T-helper 2 cell treated with Interferon-gamma antibody and Interleukin-4, amounts not matched to agents 100 ng/mL and 5 ng/mL, for 36 hours (primary cell): Measurements from ENCODE around the gene CCL5. TPM values are rescaled to one million over a fixed set of nuclear protein-coding genes. Genes with fewer than 3 reads are reported as not detected.

ENCODE experiments used
- intact Hi-C: fragments of 100-400 bp; cut with micrococcal nuclease; formaldehyde crosslinking; loops from one replicate; pipeline ENCODE4 v1.15.1; 2023
- total RNA-seq: library from RNA; stranded (reverse); gene quantifications from 2 replicates; pipeline ENCODE4 v1.2.3, GENCODE V29; 2022

The CCL5 gene
- total RNA-seq, 1 donor from 2014 or later, result 48.3 TPM

GRCh38 chr17:35898283-35899070 lies 18.3 kb upstream of the CCL5 start:
- intact Hi-C loops, result no loop called here

GRCh38 chr17:35897772-35898171 lies 17.6 kb upstream of the CCL5 start:
- intact Hi-C loops, result loop anchor here (2.0 kb wide), 2 partner anchors 17 to 33 kb away; partner anchors contain the start of genes CCL5 and RDM1

GRCh38 chr17:35895636-35896587 lies 15.8 kb upstream of the CCL5 start:
- intact Hi-C loops, result loop anchor here (2.0 kb wide), 2 partner anchors 15 to 35 kb away; partner anchors contain the start of genes CCL5 and RDM1

GRCh38 chr17:35894206-35894605 lies 14.0 kb upstream of the CCL5 start:
- intact Hi-C loops, result no loop called here

GRCh38 chr17:35893751-35894150 lies 13.6 kb upstream of the CCL5 start:
- intact Hi-C loops, result no loop called here

- intact Hi-C loops, result no loop called here
Measured at GRCh38 chr17:35892091-35893035, 12.2 kb upstream of the CCL5 start.

- intact Hi-C loops, result no loop called here
Measured at GRCh38 chr17:35891269-35891668, 11.1 kb upstream of the CCL5 start.

GRCh38 chr17:35890774-35891155 lies 10.6 kb upstream of the CCL5 start:
- intact Hi-C loops, result no loop called here

- intact Hi-C loops, result no loop called here
Measured at GRCh38 chr17:35889818-35890773, 9.9 kb upstream of the CCL5 start.

- intact Hi-C loops, result no loop called here
Measured at GRCh38 chr17:35889241-35889640, 9.1 kb upstream of the CCL5 start.

- intact Hi-C loops, result no loop called here
Measured at GRCh38 chr17:35878361-35878760, 1.8 kb downstream of the CCL5 start.

GRCh38 chr17:35877345-35878029 lies 2.7 kb downstream of the CCL5 start:
- intact Hi-C loops, result no loop called here

- intact Hi-C loops, result no loop called here
Measured at GRCh38 chr17:35876534-35876933, 3.6 kb downstream of the CCL5 start.

- intact Hi-C loops, result no loop called here
Measured at GRCh38 chr17:35875800-35876139, 4.4 kb downstream of the CCL5 start.

- intact Hi-C loops, result no loop called here
Measured at GRCh38 chr17:35875072-35875799, 4.9 kb downstream of the CCL5 start.

- intact Hi-C loops, result no loop called here
Measured at GRCh38 chr17:35872196-35872980, 7.8 kb downstream of the CCL5 start.

- intact Hi-C loops, result no loop called here
Measured at GRCh38 chr17:35870906-35871819, 9.0 kb downstream of the CCL5 start.
